A673 (cell line): Measurements from ENCODE around the gene BSDC1. TPM values are rescaled to one million over a fixed set of nuclear protein-coding genes. Genes with fewer than 3 reads are reported as not detected.
"Not testable (repeated sequence)": the region's sequence is repeated elsewhere in the genome, so short reads cannot be mapped to it uniquely, and the experiment has no call there.

ENCODE experiments used
- BruUV-seq: library from RNA; stranded (reverse); fragments of 400-500 nt; replicated peaks from 2 replicates; lab custom pipeline; 2021; lab: Mats Ljungman, UMichigan
- CTCF ChIA-PET: fragments of 300-600 bp; sonication (Branson Sonifier 250); formaldehyde crosslinking; loops from one replicate; lab custom pipeline; 2022; ENCODE audit warnings: antibody characterized with exemption; lab: Charles Lee
- POLR2A ChIA-PET: fragments of 300-600 bp; sonication (Branson Sonifier 250); formaldehyde crosslinking; loops from one replicate; lab custom pipeline; 2022; ENCODE audit warnings: antibody characterized with exemption; ENCODE audit not compliant: low non-redundant PET; lab: Charles Lee
- DNase-seq: peaks from one replicate; pipeline ENCODE4 v3.0.0-alpha.2; 2015; ENCODE audit warnings: low spot score
- H3K27ac ChIP-seq: fragments of 200-600 bp; sonication (generic); 2 replicates; pipeline ENCODE4 v1.5.1; 2016; ENCODE audit warnings: mixed run types, low read depth, mild to moderate bottlenecking, mixed read lengths, antibody characterized with exemption, low read length; ENCODE audit not compliant: poor library complexity, severe bottlenecking
- H3K27me3 ChIP-seq: fragments of 200-600 bp; sonication (generic); replicated peaks from 2 replicates; pipeline ENCODE4 v1.6.1; 2017; ENCODE audit warnings: mixed run types, low read depth, mild to moderate bottlenecking, mixed read lengths, antibody characterized with exemption, low read length; ENCODE audit not compliant: insufficient read depth, poor library complexity
- H3K36me3 ChIP-seq: fragments of 200-600 bp; sonication (generic); 2 replicates; pipeline ENCODE4 v1.6.1; 2016; ENCODE audit warnings: mixed run types, mild to moderate bottlenecking, mixed read lengths, antibody characterized with exemption, low read length; ENCODE audit not compliant: insufficient read depth, poor library complexity, severe bottlenecking
- H3K4me1 ChIP-seq: fragments of 200-600 bp; sonication (generic); 2 replicates; pipeline ENCODE4 v1.6.1; 2017; ENCODE audit warnings: mixed run types, mild to moderate bottlenecking, mixed read lengths, antibody characterized with exemption, low read length; ENCODE audit not compliant: insufficient read depth, poor library complexity, severe bottlenecking
- H3K4me3 ChIP-seq: fragments of 200-600 bp; sonication (generic); 2 replicates; pipeline ENCODE4 v1.5.1; 2016; ENCODE audit warnings: low read depth, mixed run types, mild to moderate bottlenecking, mixed read lengths, low read length; ENCODE audit not compliant: poor library complexity, severe bottlenecking
- H3K9me3 ChIP-seq: fragments of 200-600 bp; sonication (generic); 2 replicates; pipeline ENCODE4 v1.6.1; 2016; ENCODE audit warnings: mixed run types, low read depth, mild to moderate bottlenecking, mixed read lengths, antibody characterized with exemption, low read length; ENCODE audit not compliant: poor library complexity, severe bottlenecking
- CTCF ChIP-seq: fragments of 300-800, 200-600 bp; sonication (generic); conservative IDR thresholded peaks from 2 replicates; pipeline ENCODE4 v1.5.1; 2017; ENCODE audit warnings: low read depth, mild to moderate bottlenecking, antibody characterized with exemption, low read length, moderate library complexity, mixed read lengths
- EZH2 ChIP-seq: fragments of 200-600 bp; sonication (generic); IDR thresholded peaks from 2 replicates; pipeline ENCODE4 v1.6.1; 2017; ENCODE audit warnings: borderline replicate concordance, low read depth, mild to moderate bottlenecking, mixed read lengths, antibody characterized with exemption, low read length; ENCODE audit not compliant: poor library complexity, severe bottlenecking
- intact Hi-C: fragments of 100-400 bp; cut with micrococcal nuclease; formaldehyde crosslinking; loops from one replicate; pipeline ENCODE4 v1.10.0; 2022; ENCODE audit not compliant: unreplicated experiment
- total RNA-seq: library from RNA; stranded (reverse); gene quantifications from 2 replicates; pipeline ENCODE4 v1.2.3, GENCODE V29; 2021

The BSDC1 gene
- total RNA-seq, 1 experiment from 2014 or later, result 48.0 TPM

DNA sequence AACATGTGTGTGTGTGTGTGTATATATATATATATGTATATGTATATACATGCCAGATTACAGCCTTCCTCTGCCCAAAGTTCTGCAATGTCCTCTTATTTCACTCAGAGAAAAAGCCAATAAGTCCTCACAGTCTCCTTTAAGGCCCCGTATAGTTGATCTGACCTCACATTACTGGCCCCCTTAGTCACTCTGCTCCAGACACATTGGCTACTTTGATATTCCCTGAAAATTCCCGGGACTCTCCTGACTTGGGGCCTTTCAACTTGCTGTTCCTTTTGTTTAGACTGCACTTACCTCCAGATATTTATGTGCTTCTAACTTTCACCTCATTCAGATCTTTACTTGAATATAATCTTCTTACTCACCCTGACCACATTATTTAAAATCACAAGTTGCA is 4.2 kb upstream of the BSDC1 start:
- Histone ChIP-seq H3K4me1 (peaks cover 3% of the 10 kb centered on the region), H3K36me3 (no peaks in the 10 kb centered on the region), H3K27me3 (no peaks in the 10 kb centered on the region), H3K27ac (no peak overlapping the region), H3K9me3 (no peaks in the 10 kb centered on the region), H3K4me3 (no peak overlapping the region)
- CTCF ChIA-PET, result no interaction called here
- intact Hi-C loops, result no loop called here
- POLR2A ChIA-PET, result no interaction called here
- BruUV-seq, result no TSS peak
- no peak for DNase-seq
- TF ChIP-seq EZH2 (no peak), CTCF (no peak)

DNA sequence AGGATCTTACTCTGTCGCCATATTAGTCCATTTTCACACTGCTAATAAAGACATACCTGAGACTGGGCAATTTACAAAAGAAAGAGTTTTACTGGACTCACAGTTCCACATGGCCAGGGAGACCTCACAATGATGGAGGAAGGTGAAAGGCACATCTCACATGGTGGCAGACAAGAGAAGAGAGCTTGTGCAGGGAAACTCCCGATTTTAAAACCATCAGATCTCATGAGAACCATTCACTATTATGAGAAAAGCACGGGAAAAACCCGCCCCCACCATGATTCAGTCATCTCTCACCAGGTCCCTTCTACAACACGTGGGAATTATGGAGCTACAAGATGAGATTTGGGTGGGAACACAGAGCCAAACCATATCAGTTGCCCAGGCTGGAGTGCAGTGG is 2.3 kb upstream of the BSDC1 start:
- H3K27me3 ChIP-seq, POLR2A ChIA-PET, H3K4me3 ChIP-seq, H3K4me1 ChIP-seq, BruUV-seq, H3K36me3 ChIP-seq, H3K27ac ChIP-seq, DNase-seq, intact Hi-C loops, H3K9me3 ChIP-seq: not testable (repeated sequence)
- CTCF ChIA-PET, result interaction anchor here (0.6 kb wide), 1 partner anchor 1002 kb away, joined by 5 read pairs; no protein-coding TSS in a partner anchor

- Histone ChIP-seq H3K4me1 (peaks cover 7% of the 10 kb centered on the region), H3K9me3 (no peaks in the 10 kb centered on the region), H3K4me3 (peak overlapping the region; percentile 70), H3K36me3 (no peaks in the 10 kb centered on the region), H3K27ac (peak overlapping the region; percentile 85), H3K27me3 (no peaks in the 10 kb centered on the region)
- BruUV-seq, result TSS peak; percentile 91
- DNase-seq, result peak; percentile 26
- TF ChIP-seq EZH2 (no peak), CTCF (no peak)
- CTCF ChIA-PET, result interaction anchor here (1.1 kb wide), 1 partner anchor 311 kb away, joined by 4 read pairs; no protein-coding TSS in a partner anchor
- intact Hi-C loops, result loop anchor here (5.0 kb wide), 1 partner anchor 58 kb away; the partner anchor contains the start of gene MARCKSL1
- POLR2A ChIA-PET, result interaction anchor here (0.6 to 1.3 kb wide), 4 partner anchors 59 to 94 kb away, joined by 3 to 5 read pairs (median 4); partner anchors contain the start of gene MARCKSL1
Measured at GRCh38 chr1:32394890-32395432, 720 bp upstream of the BSDC1 start.

GRCh38 chr1:32393832-32394140 is 455 bp downstream of the BSDC1 start:
- TF ChIP-seq CTCF, result no peak
- no peak for TF ChIP-seq EZH2
- Histone ChIP-seq H3K4me3 (peak overlapping the region; percentile 70), H3K27me3 (no peaks in the 10 kb centered on the region), H3K4me1 (peaks cover 7% of the 10 kb centered on the region), H3K36me3 (no peaks in the 10 kb centered on the region), H3K9me3 (no peaks in the 10 kb centered on the region), H3K27ac (peak overlapping the region; percentile 85)
- POLR2A ChIA-PET, result interaction anchor here (0.6 to 1.3 kb wide), 3 partner anchors 58 to 294 kb away, joined by 4 to 6 read pairs (median 4); partner anchors contain the start of gene MARCKSL1
- intact Hi-C loops, result loop anchor here (5.0 kb wide), 1 partner anchor 56 kb away; the partner anchor contains the start of gene MARCKSL1
- CTCF ChIA-PET, result no interaction called here
- no peak for DNase-seq
- BruUV-seq, result no TSS peak
